ENCODE measurements around the gene PXK.

- no peak for TF ChIP-seq EZH2 (IDR thresholded peaks at IDR 0.05; ENCODE audit: borderline replicate concordance, low read length)
- TF ChIP-seq, protein P1, sequence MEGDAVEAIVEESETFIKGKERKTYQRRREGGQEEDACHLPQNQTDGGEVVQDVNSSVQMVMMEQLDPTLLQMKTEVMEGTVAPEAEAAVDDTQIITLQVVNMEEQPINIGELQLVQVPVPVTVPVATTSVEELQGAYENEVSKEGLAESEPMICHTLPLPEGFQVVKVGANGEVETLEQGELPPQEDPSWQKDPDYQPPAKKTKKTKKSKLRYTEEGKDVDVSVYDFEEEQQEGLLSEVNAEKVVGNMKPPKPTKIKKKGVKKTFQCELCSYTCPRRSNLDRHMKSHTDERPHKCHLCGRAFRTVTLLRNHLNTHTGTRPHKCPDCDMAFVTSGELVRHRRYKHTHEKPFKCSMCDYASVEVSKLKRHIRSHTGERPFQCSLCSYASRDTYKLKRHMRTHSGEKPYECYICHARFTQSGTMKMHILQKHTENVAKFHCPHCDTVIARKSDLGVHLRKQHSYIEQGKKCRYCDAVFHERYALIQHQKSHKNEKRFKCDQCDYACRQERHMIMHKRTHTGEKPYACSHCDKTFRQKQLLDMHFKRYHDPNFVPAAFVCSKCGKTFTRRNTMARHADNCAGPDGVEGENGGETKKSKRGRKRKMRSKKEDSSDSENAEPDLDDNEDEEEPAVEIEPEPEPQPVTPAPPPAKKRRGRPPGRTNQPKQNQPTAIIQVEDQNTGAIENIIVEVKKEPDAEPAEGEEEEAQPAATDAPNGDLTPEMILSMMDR (conservative IDR thresholded peaks at IDR 0.05 in 1 of 2, IDR thresholded peaks at IDR 0.05 in 1 of 2; ENCODE audit: extremely low read depth in 1 of 2, insufficient read depth in 1 of 2, low read depth in 1 of 2, low read length in 2 of 2): no peak
Measured at GRCh38 chr3:58403513-58404109, 70.9 kb downstream of the PXK start.
